A204.1 (cell line): Measurements from ENCODE around the gene TENT4A.

ENCODE experiments used
- FAIRE-seq: peaks from 2 replicates; lab custom pipeline; 2012; peaks lifted over from hg19 to GRCh38; lab: Jason Lieb, UNC

TENT4A gene

DNA sequence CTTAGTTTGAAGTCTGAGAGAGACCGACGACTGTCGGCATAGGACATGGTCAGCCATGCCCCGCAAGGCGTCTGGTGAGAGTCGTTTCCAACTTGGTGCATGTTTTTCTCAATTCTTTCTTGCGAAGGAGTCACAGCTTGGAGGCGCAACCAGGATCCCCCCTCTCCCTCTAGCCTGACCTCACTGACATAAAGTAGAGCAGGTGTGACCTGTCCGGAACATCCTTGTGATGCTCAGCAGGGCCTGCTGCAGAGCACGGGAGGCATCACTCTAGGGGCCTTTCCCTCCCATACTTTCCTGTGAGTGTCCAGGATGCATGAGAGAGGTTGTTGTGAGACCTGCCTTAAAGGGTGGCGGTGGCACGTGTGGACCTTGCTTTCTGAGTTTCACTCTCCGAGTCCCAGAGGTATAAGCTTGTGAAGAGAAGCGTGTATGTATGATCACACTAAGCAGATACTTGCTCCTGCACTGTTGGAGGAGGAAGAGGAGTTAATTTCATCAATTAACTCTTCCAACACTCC, 5.0 kb downstream of the TENT4A start:
- FAIRE-seq: no peak

DNA sequence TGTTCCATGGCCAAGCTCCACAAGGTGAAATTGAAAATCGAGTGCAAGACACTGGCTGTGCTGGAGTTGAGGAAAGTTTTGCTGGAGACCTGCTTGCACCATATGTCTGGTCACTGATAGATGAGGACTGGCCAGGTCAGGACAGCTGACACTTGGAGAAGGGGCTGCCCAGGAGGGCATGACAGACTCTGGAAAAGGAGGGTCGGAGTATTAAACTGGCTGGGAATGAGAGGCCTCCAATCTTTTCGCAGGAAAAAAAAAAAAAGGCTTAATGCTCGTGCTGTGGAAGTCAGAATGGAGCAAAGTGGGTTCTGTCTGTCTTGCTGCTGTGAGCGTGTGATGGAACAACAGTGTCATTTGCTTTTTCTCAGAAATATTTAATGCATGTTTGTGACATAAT, 5.5 kb downstream of the TENT4A start:
- no peak for FAIRE-seq

DNA sequence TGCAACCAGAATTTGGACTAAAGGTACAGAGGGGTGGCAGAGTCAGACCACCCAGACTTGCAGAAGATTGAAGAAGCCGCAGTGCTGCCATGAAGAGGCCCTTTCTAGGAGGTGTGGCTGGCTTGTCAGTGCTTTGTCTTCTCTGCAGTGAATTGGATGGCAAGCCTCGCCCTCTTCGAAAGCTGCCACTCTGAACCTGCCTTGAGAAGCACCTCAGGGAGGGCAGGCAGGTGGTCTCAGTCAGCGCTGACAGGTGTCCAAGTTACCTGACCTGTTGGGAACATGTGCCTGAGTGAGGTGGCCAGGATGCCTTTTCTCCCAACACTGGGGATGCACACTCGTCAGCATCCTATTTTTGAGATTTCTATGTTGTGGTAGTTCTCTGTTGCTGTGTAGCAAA, 6.2 kb downstream of the TENT4A start:
- no peak for FAIRE-seq

DNA sequence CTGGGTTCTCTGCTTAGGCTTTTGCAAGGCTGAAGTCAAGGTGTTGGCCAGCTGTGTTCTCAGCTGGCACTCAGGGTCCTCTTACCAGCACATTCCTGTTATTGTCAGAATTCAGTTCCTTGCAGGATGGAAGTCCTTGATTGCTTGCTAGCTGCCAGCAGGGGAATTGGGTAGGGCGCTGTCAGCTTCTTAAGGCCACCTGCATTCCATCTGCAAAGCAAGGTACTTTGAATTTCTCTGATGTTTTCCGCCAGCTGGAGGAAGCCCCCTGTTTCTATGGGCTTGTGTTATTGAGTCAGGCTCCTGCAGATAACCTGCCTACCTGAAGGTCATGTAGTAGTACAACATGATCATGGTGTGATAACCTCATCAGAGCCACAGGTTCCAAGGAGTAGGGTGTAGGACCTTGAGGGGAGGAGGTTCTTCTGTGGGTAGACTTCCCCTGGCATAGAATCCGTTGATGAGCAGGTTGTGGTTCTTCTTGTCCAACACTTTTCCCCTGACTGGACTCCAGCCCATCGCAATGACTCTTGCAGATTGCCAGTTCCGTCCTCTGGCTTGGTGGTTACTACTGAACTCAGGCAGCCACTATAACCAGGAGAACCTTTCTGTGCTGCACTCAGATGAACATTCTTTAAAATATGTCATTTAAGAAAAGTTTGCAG, 6.8 kb downstream of the TENT4A start:
- FAIRE-seq: no peak

DNA sequence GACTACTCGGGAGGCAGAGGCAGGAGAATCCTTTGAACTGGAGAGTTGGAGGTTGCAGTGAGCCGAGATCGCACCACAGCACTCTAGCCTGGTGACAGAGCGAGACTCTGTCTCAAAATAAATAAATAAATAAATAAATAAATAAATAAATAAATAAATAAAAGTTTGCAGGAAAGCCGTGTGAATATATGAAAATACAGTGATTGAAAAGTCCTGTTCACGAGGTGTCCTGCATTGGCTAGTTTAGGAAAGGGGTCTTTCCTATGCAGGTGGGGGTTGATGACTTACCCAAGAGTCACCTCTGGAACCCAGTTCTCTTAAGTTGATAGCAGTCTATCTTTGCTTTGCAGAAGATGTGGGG, 7.3 kb downstream of the TENT4A start:
- no peak for FAIRE-seq

DNA sequence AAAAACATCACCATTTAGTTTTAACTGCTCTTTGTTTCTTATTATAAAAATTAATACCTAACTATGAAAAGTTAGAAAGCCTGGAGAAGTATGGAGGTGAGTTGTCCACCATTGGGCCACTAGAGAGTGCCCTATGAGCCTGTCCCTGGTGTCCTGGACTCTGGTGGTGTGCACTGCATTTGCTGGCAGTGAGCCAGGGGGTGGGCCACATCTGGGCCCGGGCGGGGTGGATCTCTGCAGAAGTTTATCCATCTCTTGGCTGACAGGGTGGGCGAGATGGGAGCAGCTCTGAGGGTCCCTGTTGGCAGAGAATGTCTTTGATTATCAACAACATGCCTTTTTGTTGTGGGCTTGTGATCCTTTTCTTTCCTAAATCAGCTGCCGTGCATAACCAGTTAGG, 8.2 kb downstream of the TENT4A start:
- no peak for FAIRE-seq

DNA sequence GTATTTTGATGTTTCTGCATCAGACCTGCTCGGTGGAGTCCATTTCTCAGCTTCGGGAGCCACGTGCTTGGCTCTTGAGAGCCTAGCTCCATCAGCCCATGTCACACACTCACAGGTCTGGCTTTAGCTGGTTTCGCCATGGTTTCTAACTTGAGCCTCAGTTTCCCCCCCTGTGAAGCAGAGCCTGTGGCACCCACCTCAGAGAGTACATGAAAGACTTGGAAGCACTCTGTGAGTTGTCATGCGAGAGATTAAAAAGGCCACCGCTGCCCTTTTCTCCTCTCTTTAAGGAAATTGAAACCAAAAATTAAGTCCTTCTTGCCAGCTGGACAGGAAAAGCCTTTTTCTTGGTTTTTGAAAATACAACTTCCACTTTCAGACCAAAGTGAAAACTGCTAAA, 8.8 kb downstream of the TENT4A start:
- no peak for FAIRE-seq

DNA sequence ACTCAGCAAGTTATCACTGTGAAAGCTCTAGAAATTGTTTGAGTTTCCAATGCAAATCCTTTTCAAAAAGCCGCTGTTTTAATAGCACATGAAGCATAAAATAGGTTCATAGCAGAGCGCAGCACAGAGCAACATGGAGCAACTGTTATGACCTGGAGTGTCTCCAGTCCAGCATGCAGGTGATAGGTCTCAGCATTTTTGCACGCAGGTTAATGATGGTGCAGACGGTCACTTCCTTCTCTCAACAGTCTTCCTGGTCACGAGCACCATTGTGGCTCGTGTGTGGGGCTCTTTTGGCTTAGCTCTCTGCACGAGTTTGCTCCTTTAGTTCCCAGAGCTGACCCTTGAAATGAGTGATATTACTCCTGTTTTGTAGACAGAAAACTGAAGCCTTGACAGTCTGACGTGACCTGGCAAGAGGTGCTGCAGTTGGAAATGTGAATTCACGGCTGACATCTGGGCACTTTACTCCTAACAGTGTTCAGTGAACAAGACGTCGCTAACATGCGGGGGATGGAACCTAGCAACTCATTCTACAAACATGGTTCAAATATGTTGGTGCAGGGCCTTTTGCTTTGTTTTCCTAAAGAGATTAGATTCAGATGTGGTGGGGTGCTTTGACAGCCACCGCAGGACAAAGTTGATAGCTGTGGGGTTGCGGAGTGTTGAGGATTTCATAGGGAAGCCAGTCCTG, 10.0 kb downstream of the TENT4A start:
- FAIRE-seq: no peak

DNA sequence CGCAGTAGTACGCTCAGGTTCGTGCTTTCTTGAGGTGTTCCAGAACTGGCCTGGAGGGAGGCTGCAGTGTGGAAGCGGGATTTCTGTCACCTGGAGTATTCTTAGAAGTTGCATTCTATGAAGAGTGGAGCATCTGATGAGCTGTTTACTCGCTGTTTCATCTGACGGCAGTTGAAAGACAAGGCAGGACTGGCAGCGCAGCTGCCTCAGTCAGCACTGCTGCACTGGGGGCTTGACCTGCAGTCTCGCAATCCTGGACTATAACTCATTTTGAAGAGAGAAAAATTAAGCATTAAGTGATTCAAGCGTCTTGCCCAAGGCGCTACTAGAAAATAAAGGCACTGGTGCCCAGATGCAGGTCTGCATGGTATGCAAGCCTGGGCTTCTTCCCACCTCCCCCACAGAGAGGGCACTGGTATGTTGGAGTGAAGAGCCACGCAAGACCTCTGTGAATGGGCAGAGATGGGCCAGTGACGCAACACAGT, 10.6 kb downstream of the TENT4A start:
- no peak for FAIRE-seq

DNA sequence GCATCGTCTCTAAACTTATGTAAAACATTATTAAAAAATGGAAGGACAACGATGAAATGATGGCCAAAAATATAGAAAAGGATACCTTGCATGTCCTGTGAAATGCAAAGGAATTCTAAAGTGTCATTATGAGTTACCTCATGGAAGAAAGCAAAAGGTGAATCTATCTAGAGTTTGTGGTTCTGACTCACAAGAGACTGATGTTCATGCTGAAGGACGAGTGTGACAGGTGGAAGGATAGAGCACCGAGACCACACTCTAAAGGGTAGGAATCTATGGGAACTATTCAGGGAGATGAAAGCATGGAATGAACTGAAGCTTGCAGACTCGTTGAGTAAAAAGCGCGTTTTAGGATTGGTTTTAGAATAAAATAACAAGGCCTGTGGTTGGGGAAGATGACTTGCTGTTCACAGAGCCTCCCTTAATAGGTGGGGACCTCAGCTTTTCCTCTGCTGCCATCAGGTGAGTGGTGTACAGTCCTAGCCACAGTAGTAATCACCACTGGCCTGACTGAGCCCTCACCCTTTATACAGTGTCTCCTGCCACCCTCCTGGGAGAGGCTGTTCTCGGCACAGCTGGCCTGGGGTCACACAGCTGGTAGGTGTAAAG, 11.2 kb downstream of the TENT4A start:
- FAIRE-seq: no peak

DNA sequence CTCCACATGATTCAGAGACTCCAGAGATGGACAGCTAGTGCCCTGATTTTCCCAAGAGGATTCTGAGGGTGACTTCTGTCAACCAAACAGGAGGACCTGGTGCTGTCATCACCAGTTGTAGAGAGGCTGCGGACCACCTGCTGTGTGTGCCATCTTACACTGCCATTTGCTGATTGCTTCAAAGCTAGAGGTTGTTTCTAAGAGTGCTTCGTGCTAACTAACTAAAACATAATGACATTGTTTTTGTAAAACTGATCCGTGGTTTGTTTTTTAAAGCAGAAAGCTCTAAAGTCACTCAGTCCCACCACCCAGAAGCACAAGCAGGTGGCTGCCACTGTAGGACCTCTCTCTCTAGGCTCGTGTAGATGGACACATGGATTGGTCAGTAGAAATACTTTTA, 12.2 kb downstream of the TENT4A start:
- no peak for FAIRE-seq

DNA sequence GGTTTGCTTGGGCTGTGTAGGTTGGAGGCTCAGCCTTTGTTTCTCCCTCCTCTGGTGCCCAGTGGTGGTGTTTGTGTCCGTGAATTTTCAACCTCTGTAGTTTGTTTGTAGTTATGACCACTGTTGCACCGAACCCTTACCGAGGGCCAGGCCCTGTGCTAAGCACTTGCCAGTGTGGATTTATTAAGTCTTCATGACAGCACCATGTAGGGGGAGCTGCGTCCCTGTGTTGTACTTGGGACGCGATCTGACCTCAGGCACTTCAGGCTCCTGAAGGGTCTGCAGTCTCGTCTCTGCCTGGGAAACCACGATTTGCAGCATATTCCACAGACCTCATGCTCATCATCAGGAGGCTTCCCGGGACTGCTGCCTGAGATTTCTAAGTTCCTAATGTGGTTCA, 12.8 kb downstream of the TENT4A start:
- FAIRE-seq: no peak

DNA sequence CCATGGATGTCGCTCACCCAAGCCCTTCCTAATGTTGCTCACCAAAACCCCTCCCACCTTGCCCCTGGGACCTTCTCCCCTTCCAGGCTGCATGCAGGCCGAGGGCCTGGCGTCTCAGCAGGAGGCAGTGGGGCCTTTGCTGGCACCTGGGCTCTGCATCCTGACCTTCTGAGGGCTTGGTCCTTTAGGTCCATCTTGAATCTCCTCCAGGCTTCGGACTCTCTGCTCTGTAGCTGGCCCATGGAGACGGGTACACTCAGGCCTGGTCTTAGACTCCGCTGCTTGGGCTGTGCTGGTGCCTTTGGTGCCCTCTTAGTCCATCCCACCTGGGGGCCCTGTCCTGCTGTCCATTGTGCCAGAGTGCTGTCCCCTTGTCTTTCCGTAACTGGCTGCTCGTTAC, 14.0 kb downstream of the TENT4A start:
- no peak for FAIRE-seq

DNA sequence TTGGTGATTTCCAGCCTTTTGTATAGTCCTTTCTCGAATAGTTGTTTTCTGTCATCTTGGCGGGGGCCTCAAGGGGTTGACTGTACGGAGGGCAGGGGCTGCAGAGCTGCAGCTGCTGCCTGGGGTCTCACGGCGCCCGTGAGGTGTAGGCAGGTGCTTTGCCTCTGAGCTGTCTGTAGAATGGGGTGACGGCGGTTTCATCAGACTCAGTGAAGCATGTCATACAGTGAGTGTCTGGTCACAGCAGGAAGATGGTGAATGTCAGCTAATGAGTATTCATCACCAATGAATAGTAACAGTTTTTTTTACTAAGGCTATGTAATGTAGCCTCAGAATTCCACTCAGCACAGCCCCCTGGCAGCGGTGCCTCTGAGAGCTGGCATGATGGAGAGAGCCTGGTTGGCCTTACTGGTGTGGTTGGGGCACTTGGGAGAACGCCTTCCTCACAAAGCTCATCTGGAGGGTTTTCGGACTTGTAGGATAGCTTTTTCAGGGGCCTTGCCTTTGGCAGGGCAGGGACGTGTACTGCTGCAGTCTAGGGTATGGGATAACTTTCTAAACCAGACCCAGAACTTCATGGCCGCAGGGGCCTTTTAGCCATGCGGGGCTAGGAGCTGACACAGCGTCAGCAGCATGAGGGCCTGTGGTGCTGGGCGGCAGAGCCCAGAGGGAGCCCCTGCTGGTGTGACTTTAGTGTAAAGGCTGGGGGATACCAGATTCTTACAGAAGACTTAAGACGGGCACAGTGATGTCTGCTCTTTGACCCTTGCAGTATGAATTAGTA, 15.0 kb downstream of the TENT4A start:
- no peak for FAIRE-seq

DNA sequence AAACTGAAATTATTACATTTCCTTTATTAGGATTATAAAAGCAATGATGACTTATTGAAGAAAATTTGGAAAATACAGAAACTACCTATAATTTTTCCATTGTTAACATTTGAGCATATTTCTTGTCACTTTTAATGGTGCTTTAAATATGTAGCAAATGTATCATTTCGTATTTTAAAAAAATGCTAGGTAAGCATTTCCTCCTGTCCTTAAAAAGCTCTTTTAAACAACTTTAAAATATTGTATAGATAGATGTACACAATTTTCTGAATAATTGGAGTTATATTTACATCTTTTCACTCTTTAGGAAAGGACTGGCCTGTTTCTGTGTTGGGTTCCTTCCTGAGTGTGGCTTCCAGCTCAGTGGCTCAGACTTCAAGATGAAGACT, 15.6 kb downstream of the TENT4A start:
- FAIRE-seq: no peak

DNA sequence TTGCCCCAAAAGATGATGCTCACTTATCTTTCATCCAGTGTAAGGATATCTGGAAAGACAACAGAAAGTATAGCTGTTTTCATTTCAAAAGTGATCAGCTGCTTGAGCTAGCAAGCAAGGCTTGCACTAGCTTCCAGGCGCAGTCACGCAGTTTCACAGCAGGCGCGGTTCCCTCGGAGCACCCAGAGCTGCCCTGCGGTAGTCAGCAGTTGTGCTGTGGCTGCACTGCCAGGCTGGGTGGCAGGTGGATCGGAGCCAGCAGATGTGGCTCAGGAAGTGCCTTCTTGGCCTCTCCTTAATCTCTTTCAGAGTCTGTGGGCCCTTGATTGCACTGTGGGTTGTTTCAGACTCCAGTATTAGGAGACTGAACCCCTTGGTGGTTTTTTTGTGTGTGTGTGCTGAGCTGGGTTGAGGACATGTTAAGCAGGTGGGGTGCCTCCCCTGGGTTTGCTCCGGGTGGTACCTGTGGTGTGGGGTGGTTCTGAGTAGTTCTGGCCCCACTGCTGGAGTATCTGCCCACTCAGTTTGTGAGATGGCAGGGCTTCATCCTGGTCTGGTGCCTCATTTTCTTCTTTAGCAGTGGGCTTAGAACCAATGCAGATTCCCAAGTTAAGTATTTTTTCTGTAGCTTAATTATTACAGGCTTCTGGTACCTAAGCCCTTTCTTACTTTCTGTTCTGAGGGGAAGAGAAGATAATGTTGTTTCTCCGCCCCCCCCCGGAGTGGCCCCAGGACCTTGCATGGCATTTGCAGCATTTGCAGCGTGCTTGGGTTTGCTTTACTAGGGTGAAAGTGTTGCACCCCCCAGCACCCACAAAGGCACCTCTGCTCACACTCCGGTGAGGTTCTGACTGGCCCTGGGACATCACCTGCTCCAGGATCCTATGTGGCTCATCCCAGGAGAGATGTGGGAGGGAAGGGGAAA, 16.4 kb downstream of the TENT4A start:
- no peak for FAIRE-seq

DNA sequence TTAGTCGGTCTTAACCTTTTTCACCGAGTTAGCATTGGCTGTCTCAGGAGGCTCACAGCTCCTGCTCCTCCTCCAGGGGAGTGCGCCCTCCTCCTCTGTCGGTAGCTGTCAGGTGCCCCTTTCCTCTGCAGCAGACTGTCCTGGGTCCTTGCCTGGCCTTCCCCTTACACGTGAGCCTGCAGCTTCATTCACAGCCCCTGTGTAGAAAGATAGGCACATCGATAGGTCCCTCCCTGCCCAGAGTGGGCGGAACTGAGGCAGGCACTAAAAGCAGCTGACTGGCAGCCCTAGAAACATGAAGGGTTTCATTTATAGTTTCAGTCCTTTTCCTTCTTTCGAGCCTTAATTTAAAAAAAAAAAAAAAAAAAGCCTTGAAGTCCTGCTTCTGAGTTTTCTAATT, 17.2 kb downstream of the TENT4A start:
- no peak for FAIRE-seq

DNA sequence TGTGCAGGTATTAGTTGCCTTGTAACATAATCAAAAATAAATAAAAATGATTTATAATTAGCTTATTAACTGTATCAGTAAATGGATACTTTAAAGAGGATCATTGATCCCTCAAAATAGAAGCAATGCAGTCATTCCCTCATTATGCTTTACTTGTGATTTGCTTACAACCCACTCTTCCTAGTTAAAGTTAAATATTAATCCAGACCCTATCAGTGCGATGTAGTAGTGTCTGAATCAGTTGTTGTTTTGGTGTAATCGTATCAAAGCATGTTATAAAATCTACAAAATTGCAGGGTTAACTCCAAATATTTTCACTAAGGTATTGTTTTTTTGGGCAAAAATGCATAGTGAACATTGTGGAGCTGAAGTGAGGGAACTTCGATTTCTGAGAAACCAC, 17.6 kb downstream of the TENT4A start:
- no peak for FAIRE-seq

DNA sequence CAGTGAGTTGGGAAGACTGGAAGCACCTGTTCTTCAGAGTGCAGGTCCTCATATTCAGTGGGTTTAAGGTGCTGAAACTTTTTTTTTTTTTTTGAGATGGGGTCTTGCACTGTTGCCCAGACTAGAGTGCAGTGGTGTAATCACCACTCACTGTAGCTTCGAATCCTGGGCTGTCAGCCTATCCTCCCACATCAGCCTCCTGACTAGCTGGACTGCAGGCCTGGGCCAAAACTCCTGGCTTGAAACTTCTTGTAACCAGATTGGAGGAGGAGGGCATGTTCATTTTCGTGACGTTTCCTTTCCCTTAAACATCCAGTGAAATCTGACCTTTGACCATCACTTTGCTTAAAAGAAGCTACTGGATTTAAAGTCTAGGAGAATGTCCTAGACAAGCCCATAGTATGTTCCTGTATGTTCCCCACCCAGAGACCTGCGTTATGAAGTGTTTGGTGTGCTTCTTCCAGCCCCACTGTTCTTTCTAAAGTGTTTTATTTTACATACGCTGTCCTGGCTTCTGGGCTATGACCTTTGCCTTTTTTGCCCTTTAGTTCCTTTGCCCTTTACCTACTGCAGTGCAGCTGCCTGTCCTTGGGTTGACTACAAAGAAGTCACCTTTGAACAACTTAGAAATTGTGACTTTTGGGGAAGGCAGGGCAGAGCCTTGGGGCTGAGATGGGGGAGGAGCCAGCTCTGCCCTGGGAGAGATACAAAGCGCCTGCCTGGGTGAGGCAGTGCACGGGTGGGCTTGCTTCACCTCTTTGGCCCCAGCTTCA, 18.4 kb downstream of the TENT4A start:
- FAIRE-seq: no peak

DNA sequence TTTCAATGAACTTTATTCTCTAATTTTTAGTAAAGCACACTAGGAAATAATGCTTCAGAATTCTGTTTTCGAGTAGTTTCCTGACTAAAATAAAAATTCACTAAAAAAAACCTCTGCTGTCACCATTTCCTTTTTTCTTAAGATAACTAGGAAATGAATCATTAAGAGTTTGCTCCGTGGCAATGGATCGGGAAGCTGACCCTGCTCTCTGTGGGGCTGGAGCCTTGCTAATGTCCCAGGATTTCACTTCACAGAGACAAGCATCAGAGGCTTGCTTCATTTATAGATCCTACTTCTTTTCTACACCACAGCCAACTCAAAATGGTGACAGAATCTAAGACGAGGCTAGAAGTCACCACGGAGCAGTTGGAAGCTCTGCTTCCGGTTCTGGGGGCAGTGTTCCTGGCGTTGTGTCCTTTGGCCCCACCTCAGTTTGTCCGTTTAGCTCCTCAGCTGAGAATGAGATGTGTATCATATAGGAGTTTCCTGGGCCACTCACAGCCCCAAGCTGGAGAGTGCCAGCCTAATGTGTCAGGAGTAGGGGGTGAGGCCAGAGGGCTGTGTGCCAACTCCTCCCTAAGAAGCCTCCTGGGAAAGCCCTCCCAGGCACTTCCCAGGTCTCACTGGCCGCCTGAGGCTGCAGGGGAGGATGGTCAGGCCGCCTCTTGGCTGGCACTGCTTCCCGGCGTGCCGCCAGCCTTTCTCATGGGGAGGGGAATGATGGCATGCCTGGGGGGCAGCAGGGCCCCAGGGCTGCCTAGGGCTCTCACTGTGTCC, 19.6 kb downstream of the TENT4A start:
- no peak for FAIRE-seq
